ENCODE data around the gene ANKS1A.

ANKS1A gene

DNA sequence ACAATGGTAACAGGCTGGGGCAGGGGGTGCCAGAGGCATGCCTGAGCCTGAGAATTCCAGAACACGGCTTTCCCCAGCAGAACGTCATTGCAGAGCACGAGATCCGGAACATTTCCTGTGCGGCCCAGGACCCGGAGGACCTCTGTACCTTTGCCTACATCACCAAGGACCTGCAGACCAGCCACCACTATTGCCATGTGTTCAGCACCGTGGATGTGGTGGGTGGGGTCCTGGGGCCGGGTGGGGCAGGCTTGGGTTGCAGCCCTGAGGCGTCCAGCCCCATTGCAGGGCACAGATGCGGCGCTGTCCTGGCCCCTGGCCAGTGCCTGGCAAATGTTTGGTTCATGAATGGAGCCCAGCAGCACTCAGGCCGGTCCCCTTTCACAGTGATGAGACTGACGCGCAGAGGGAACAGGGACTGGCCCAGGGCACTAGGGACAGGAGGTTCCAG is 195.0 kb downstream of the ANKS1A start:
- Histone ChIP-seq H3K27ac (ENCODE audit: extremely low read depth, low read depth, low read length) (no peak overlapping the region), H3K4me3 (ENCODE audit: low read depth, low read length) (no peak overlapping the region), H3K9me3 (ENCODE audit: control insufficient read depth, insufficient read depth, low read depth, low read length) (no peaks in the 10 kb centered on the region), H3K36me3 (ENCODE audit: control insufficient read depth in 2 of 2, insufficient read depth in 1 of 2, low read length in 2 of 2) (peaks cover 0 to 88% of the 10 kb centered on the region in 2 experiments; a peak in 1 of 3 replicates), H3K4me1 (ENCODE audit: control insufficient read depth, insufficient read depth, low read length) (no peaks in the 10 kb centered on the region)
- peak; percentile 98 for TF ChIP-seq ZNF600 (tag by site-specific recombination; IDR thresholded peaks at IDR 0.05)
- TF ChIP-seq ZNF292 (tag by site-specific recombination; IDR thresholded peaks at IDR 0.05; ENCODE audit: borderline replicate concordance, low read depth), result no peak
- TF ChIP-seq KLF1 (tag by site-specific recombination; IDR thresholded peaks at IDR 0.05), result peak; percentile 54; the same call in 1 of the 2 replicates
- POLR2A ChIA-PET, result no interaction called here
- CTCF ChIA-PET, result interaction anchor here (0.6 kb wide), 1 partner anchor 158 kb away, joined by 3 read pairs; no protein-coding TSS in a partner anchor

DNA sequence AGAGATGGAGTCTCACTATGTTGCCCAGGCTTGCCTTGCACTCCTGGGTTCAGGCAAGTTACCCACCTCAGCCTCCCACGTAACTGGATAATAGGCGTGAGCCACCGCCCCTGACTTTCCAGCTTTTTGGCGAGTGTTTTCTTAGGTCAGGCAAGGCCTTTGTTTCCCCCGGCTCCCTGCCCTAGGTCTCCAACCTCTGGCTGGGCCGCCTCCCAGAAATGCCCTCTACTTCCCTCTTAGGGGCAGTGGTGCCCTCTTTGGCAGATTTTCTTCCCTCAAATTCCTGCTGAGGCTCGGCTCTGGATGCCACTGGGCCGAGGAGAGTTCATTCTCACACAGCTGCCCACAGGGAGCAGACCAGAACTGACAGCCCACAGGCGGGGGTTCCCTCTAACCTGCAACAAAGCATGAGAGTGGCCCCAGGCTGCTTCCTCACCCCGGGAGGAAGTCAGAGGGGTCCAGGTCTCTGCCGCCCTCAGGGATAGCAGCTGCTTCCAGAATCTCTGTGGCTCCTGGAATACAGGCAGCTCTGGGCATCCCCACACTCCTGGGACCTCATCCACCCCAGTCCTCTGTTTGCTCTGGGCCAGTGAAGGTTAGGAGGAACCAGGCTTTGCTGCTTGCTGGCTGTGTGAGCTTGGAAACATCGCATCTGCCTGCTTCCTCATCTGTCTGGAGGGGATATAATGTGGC is 195.6 kb downstream of the ANKS1A start:
- TF ChIP-seq ZIC2 (tag by site-specific recombination; IDR thresholded peaks at IDR 0.05) (peak; percentile 23; the same call in 1 of the 2 replicates), ZNF202 (tag by site-specific recombination; IDR thresholded peaks at IDR 0.05; ENCODE audit: borderline replicate concordance) (no peak), ZFP69B (tag by site-specific recombination; IDR thresholded peaks at IDR 0.05) (no peak), ZBTB21 (tag by site-specific recombination; IDR thresholded peaks at IDR 0.05) (no peak), GLIS1 (tag by site-specific recombination; IDR thresholded peaks at IDR 0.05) (no peak), ZNF302 (tag by site-specific recombination; IDR thresholded peaks at IDR 0.05; ENCODE audit: low read depth) (no peak), ZFHX2 (tag by site-specific recombination; conservative IDR thresholded peaks at IDR 0.05) (no peak)
- TF ChIP-seq, protein P1, sequence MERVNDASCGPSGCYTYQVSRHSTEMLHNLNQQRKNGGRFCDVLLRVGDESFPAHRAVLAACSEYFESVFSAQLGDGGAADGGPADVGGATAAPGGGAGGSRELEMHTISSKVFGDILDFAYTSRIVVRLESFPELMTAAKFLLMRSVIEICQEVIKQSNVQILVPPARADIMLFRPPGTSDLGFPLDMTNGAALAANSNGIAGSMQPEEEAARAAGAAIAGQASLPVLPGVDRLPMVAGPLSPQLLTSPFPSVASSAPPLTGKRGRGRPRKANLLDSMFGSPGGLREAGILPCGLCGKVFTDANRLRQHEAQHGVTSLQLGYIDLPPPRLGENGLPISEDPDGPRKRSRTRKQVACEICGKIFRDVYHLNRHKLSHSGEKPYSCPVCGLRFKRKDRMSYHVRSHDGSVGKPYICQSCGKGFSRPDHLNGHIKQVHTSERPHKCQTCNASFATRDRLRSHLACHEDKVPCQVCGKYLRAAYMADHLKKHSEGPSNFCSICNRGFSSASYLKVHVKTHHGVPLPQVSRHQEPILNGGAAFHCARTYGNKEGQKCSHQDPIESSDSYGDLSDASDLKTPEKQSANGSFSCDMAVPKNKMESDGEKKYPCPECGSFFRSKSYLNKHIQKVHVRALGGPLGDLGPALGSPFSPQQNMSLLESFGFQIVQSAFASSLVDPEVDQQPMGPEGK (tag by site-specific recombination; IDR thresholded peaks at IDR 0.05), result no peak
- no peak overlapping the region for H3K27ac ChIP-seq (ENCODE audit: extremely low read depth, low read depth, low read length)
- peaks cover 0 to 84% of the 10 kb centered on the region in 2 experiments; a peak in 1 of 3 replicates for H3K36me3 ChIP-seq (ENCODE audit: control insufficient read depth in 2 of 2, insufficient read depth in 1 of 2, low read length in 2 of 2)
- H3K9me3 ChIP-seq (ENCODE audit: control insufficient read depth, insufficient read depth, low read depth, low read length), result no peaks in the 10 kb centered on the region
- no peaks in the 10 kb centered on the region for H3K4me1 ChIP-seq (ENCODE audit: control insufficient read depth, insufficient read depth, low read length)
- no peak overlapping the region for H3K4me3 ChIP-seq (ENCODE audit: low read depth, low read length)
- POLR2A ChIA-PET, result no interaction called here
- CTCF ChIA-PET, result no interaction called here

DNA sequence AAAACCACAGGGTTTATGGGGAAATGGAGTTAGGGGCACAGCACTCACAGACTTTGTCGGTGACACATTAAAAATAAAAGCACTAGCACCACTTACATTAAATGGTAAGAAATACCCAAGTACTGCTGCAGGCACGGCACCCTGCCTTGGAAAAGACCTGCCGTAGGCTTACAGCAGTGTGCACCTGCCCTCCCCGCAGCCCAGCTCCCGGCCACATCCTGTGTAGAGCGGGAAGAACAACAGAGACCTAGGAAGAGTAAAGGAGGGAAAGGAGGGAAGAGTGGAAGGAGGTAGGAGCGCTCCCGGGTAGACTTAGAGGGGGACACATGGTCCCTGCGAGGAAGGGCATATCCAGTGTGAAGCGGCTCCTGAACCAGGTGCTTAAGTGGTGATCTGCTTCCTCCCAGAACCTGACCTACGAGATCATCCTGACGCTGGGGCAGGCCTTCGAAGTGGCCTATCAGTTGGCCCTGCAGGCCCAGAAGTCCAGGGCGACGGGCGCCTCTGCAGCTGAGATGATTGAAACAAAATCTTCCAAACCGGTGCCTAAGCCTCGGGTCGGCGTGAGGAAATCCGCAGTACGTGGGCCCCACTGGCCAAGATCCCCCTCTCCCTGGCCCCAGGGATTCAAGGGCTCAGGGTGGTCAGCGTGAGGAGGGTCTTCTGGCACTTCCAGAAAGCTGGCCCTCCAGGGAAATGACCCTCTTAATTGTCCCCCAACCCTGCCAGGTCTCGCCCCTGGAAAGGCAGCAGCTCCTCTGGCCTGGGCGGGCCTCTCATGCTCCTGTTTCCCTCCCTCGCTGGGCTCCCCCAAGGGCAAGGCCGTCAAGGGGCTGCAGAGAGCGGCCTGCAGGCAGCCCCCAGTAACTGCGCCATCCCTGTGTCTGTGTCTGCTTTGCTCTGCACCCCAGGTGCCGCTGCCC is 196.6 kb downstream of the ANKS1A start:
- Histone ChIP-seq H3K4me3 (ENCODE audit: low read depth, low read length) (no peak overlapping the region), H3K36me3 (ENCODE audit: control insufficient read depth in 2 of 2, insufficient read depth in 1 of 2, low read length in 2 of 2) (peaks cover 0 to 74% of the 10 kb centered on the region in 2 experiments; a peak in 1 of 3 replicates), H3K27ac (ENCODE audit: extremely low read depth, low read depth, low read length) (no peak overlapping the region), H3K4me1 (ENCODE audit: control insufficient read depth, insufficient read depth, low read length) (no peaks in the 10 kb centered on the region), H3K9me3 (ENCODE audit: control insufficient read depth, insufficient read depth, low read depth, low read length) (no peaks in the 10 kb centered on the region)
- ChIA-PET POLR2A (no interaction called here), CTCF (no interaction called here)
- TF ChIP-seq ZNF707 (tag by site-specific recombination; IDR thresholded peaks at IDR 0.05) (no peak), ZNF670 (tag by site-specific recombination; IDR thresholded peaks at IDR 0.05; ENCODE audit: low read depth) (no peak), ZNF112 (tag by site-specific recombination; IDR thresholded peaks at IDR 0.05) (no peak), GLIS1 (tag by site-specific recombination; IDR thresholded peaks at IDR 0.05) (no peak), ZIC2 (tag by site-specific recombination; IDR thresholded peaks at IDR 0.05) (no peak)
- TF ChIP-seq, protein P2, sequence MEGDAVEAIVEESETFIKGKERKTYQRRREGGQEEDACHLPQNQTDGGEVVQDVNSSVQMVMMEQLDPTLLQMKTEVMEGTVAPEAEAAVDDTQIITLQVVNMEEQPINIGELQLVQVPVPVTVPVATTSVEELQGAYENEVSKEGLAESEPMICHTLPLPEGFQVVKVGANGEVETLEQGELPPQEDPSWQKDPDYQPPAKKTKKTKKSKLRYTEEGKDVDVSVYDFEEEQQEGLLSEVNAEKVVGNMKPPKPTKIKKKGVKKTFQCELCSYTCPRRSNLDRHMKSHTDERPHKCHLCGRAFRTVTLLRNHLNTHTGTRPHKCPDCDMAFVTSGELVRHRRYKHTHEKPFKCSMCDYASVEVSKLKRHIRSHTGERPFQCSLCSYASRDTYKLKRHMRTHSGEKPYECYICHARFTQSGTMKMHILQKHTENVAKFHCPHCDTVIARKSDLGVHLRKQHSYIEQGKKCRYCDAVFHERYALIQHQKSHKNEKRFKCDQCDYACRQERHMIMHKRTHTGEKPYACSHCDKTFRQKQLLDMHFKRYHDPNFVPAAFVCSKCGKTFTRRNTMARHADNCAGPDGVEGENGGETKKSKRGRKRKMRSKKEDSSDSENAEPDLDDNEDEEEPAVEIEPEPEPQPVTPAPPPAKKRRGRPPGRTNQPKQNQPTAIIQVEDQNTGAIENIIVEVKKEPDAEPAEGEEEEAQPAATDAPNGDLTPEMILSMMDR (tag by site-specific recombination; IDR thresholded peaks at IDR 0.05), result no peak

Measured in HEK293 (cell line).